Measurements from ENCODE around the gene SLC25A51.
"Not testable (repeated sequence)": the region's sequence is repeated elsewhere in the genome, so short reads cannot be mapped to it uniquely, and the experiment has no call there.

Gene SLC25A51

DNA sequence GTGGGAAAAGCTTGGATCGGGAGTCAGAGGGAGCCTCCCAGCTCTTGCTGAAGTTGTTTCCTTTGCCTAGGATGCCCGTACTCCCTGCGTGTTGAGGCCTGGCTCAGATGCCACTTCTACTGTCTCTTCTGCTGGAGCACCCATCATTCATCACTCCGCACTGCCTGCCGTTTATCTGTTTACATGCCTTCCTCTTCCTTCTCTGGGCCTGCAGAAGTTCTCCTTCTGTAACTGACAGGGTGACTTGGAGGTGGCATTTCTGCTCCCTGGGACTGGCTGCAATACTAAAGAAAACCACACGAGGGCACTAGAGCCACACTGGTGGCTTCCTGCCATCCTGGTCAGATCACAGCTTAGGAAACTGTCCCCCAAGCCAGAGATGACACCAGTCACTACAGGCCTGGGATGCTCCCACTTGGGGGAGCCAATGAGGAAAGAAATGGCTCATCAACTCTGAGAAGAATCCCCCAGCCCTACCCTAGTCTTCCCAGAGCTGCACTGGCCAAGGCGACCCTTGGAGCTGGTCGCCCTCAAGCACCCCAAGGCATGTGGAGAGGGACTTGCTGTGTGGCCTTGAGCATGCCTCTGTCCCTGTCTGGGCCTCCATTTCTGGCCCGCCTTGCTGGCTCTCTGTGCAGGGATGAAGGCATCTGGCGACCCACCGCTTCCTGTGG, 9.7 kb upstream of the SLC25A51 start:
- TF ChIP-seq, protein P1, sequence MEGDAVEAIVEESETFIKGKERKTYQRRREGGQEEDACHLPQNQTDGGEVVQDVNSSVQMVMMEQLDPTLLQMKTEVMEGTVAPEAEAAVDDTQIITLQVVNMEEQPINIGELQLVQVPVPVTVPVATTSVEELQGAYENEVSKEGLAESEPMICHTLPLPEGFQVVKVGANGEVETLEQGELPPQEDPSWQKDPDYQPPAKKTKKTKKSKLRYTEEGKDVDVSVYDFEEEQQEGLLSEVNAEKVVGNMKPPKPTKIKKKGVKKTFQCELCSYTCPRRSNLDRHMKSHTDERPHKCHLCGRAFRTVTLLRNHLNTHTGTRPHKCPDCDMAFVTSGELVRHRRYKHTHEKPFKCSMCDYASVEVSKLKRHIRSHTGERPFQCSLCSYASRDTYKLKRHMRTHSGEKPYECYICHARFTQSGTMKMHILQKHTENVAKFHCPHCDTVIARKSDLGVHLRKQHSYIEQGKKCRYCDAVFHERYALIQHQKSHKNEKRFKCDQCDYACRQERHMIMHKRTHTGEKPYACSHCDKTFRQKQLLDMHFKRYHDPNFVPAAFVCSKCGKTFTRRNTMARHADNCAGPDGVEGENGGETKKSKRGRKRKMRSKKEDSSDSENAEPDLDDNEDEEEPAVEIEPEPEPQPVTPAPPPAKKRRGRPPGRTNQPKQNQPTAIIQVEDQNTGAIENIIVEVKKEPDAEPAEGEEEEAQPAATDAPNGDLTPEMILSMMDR (IDR thresholded peaks at IDR 0.05; ENCODE audit: extremely low read depth, insufficient read depth, missing control alignments) = peak; percentile 91
- DNase-seq (ENCODE audit: low spot score) = peak; percentile 85
- in situ Hi-C loops (cut with MboI; ENCODE audit: low pct_unique_long_range_greater_than_20kb, low sequenced_read_pairs, unreplicated experiment) = loop anchor here (10.0 kb wide), 1 partner anchor 451 kb away; no protein-coding TSS in a partner anchor

DNA sequence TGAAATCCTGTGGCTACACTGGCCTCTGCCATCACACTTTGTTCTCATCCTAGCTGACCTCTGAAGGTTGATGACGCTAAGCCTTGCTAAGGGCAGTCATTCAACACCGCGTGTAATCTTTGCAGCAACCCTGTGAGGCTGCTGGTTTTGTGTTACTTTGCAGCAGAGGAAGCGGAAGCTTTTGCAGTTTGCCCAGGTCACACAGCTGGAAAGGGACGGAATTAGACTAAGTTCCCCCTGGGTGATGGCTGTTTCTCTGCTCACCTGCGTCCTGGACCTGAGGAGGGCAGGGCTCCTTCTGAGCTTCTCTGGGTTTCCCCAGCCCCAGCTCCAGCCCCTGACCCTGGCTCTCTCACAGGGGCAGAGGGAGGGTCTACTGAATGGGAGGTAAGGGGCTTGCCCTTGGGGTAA, 7.3 kb upstream of the SLC25A51 start:
- TF ChIP-seq, protein P1 (IDR thresholded peaks at IDR 0.05; ENCODE audit: extremely low read depth, insufficient read depth, missing control alignments) = no peak
- DNase-seq (ENCODE audit: low spot score) = no peak
- in situ Hi-C loops (cut with MboI; ENCODE audit: low pct_unique_long_range_greater_than_20kb, low sequenced_read_pairs, unreplicated experiment) = loop anchor here (10.0 kb wide), 1 partner anchor 454 kb away; no protein-coding TSS in a partner anchor

DNA sequence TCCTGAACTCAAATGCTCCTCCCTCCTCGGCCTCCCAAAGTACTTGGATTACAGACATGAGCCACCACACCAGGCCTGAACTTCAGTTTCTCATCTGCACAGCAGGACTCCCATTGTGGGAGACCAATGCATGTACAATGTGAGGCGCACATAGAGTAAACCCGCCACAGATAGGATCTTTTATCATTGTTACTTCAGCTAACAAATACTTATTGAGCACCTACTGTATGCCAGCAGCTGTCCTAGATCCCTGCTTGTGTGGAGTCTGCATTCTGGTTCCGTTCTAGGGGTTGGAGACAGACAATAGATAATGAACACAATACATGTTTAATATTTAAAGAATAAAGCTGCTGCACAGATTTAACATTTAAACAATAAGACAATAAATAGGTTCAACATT, 6.3 kb upstream of the SLC25A51 start:
- TF ChIP-seq, protein P1 (IDR thresholded peaks at IDR 0.05; ENCODE audit: extremely low read depth, insufficient read depth, missing control alignments) = no peak
- in situ Hi-C loops (cut with MboI; ENCODE audit: low pct_unique_long_range_greater_than_20kb, low sequenced_read_pairs, unreplicated experiment) = loop anchor here (10.0 kb wide), 1 partner anchor 455 kb away; no protein-coding TSS in a partner anchor
- no peak for DNase-seq (ENCODE audit: low spot score)

DNA sequence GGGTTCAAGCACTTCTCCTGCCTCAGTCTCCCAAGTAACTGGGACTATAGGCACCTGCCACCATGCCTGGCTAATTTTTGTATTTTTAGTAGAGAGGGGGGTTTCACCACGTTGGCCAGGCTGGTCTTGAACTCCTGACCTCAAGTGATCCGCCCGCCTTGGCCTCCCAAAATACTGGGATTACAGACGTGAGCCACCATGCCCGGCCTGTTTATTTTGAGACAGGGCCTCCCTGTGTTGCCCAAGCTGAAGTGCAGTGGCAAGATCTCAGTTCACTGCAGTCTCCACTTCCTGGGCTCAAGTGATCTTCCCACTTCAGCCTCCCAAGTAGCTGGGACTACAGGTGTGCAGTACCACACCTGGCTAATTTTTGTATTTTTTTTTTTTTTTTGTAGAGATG, 5.9 kb upstream of the SLC25A51 start:
- DNase-seq (ENCODE audit: low spot score) = not testable (repeated sequence)
- in situ Hi-C loops (cut with MboI; ENCODE audit: low pct_unique_long_range_greater_than_20kb, low sequenced_read_pairs, unreplicated experiment) = loop anchor here (10.0 kb wide), 1 partner anchor 455 kb away; no protein-coding TSS in a partner anchor

DNA sequence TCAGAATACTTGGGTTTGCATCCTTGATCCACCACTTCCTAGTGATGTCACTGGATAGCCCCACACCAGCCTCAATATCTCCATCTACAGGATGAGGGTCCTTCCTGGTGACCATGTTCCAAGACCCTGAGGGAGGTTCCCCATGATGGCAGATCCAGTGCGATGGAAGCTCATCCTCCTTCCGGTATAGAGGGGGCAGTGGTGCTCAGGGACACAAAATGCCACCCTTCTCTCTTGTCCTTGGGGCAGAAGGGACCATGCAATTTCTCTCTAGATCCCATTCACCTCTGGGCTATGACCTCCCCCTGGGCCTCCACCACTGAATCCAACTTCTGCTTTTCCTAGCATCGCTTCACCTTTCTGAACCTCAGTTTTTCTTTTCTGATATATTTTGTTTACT, 5.4 kb upstream of the SLC25A51 start:
- in situ Hi-C loops (cut with MboI; ENCODE audit: low pct_unique_long_range_greater_than_20kb, low sequenced_read_pairs, unreplicated experiment) = no loop called here
- TF ChIP-seq, protein P1 (IDR thresholded peaks at IDR 0.05; ENCODE audit: extremely low read depth, insufficient read depth, missing control alignments) = no peak
- no peak for DNase-seq (ENCODE audit: low spot score)

DNA sequence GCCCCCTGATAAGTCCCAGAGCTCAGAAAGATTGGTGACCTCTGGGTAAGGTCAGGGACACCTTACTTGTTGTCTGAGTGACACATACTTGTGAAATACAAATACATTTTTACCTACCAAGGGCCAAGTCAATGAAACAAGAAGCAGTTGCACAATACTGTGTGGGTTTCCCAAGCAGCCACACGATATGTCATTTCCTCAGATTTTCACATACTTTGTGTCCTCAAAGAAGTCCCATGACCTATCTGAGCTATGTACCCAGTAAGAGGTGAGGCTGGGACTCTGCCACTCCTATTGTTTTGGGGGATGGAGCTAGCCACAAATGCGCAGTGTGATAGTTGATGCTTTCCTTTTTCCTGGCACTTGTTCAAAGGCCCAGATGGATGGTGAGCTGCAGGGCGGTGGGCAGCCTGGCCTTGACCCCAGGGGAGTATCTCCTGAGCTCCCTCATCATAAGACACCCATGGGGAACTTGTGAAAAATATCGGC, 4.8 kb upstream of the SLC25A51 start:
- TF ChIP-seq, protein P1 (IDR thresholded peaks at IDR 0.05; ENCODE audit: extremely low read depth, insufficient read depth, missing control alignments) = no peak
- in situ Hi-C loops (cut with MboI; ENCODE audit: low pct_unique_long_range_greater_than_20kb, low sequenced_read_pairs, unreplicated experiment) = no loop called here
- no peak for DNase-seq (ENCODE audit: low spot score)

DNA sequence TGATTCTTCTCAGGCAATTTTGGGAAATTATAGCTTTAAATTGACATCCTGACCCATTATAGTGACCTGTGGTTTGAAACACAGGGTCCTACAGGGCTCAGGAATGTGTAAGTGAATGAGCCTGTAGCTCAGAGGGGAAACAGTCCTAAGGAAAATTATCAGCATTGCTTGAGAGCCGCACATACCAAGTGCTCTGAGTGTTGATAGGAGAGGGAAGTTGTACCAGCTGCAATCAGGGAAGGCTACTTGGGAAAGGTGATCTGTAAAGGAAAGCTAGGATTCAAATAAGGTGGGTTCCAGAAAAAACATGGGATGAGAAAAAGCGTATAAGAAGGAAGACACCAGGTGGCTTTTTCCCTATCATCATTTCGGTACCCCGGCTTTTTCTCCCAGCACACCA, 4.4 kb upstream of the SLC25A51 start:
- in situ Hi-C loops (cut with MboI; ENCODE audit: low pct_unique_long_range_greater_than_20kb, low sequenced_read_pairs, unreplicated experiment) = no loop called here
- TF ChIP-seq, protein P1 (IDR thresholded peaks at IDR 0.05; ENCODE audit: extremely low read depth, insufficient read depth, missing control alignments) = no peak
- DNase-seq (ENCODE audit: low spot score) = no peak
